NCI-H345 treated with DMSO at 0.1 percent for 48 hours (cell line): ENCODE results near the gene TUBA3D.
"Not testable (repeated sequence)": the region's sequence is repeated elsewhere in the genome, so short reads cannot be mapped to it uniquely, and the experiment has no call there.

Experiments used
- DNase-seq: peaks from one replicate; lab custom pipeline; 2025; ENCODE audit not compliant: unreplicated experiment; lab: John Stamatoyannopoulos, UW

The TUBA3D gene

GRCh38 chr2:131530626-131531344 lies 54.9 kb downstream of the TUBA3D start:
- DNase-seq: not testable (repeated sequence)

GRCh38 chr2:131531547-131532185 lies 55.7 kb downstream of the TUBA3D start:
- not testable (repeated sequence) for DNase-seq
